Esophagus muscularis mucosa (tissue), 4 donors: Measurements from ENCODE around the gene ASTE1.

ENCODE experiments used
- CTCF ChIP-seq, 3 experiments: fragments of 200-600 bp in 2 of 3; fragments of 450-650 bp in 1 of 3; sonication (generic) in 2 of 3; IDR thresholded peaks; one replicate each; pipeline ENCODE4 v1.5.1; 2017 to 2019; ENCODE audit warnings: antibody characterized with exemption in 3 of 3, mild to moderate bottlenecking in 2 of 3, moderate library complexity in 1 of 3
- EP300 ChIP-seq: sonication (generic); formaldehyde crosslinking; IDR thresholded peaks from one replicate; pipeline ENCODE4 v1.6.1; 2017; ENCODE audit warnings: antibody characterized with exemption
- POLR2A ChIP-seq: fragments of 450-650 bp; IDR thresholded peaks from one replicate; pipeline ENCODE4 v1.6.1; 2017; ENCODE audit warnings: antibody characterized with exemption, moderate library complexity, mild to moderate bottlenecking, low read depth
- POLR2AphosphoS5 ChIP-seq, 2 donors: sonication (generic); formaldehyde crosslinking; IDR thresholded peaks; one replicate each; pipeline ENCODE4 v1.6.1; 2017; ENCODE audit warnings: antibody characterized with exemption in 2 of 2

- no peak for TF ChIP-seq POLR2A
- no peak for TF ChIP-seq CTCF (IDR thresholded peaks at IDR 0.05)
- no peak for TF ChIP-seq EP300
- TF ChIP-seq POLR2AphosphoS5 (IDR thresholded peaks at IDR 0.05), result no peak
Observed at GRCh38 chr3:130969621-130970020, 57.0 kb downstream of the ASTE1 start.
